OCI-LY7 (cell line): Measurements from ENCODE around the gene PRSS50. TPM values are rescaled to one million over a fixed set of nuclear protein-coding genes. Genes with fewer than 3 reads are reported as not detected.

ENCODE experiments used
- BruUV-seq: library from RNA; stranded (reverse); fragments of 400-500 nt; replicated peaks from 2 replicates; lab custom pipeline; 2021; lab: Mats Ljungman, UMichigan
- CTCF ChIA-PET: fragments of 300-600 bp; sonication (Branson Sonifier 250); formaldehyde crosslinking; loops from one replicate; lab custom pipeline; 2022; ENCODE audit warnings: antibody characterized with exemption; ENCODE audit not compliant: unreplicated experiment; lab: Charles Lee
- POLR2A ChIA-PET: fragments of 300-600 bp; sonication (Branson Sonifier 250); formaldehyde crosslinking; loops from one replicate; lab custom pipeline; 2022; ENCODE audit warnings: antibody characterized with exemption; lab: Charles Lee
- DNase-seq: peaks from one replicate; pipeline ENCODE4 v3.0.0-alpha.2; 2015; ENCODE audit warnings: low spot score
- H2AFZ ChIP-seq: fragments of 200-600 bp; sonication (generic), shearing (Covaris generic); 2 replicates; pipeline ENCODE4 v1.6.1; 2014; ENCODE audit warnings: mild to moderate bottlenecking, antibody characterized with exemption, low read length, moderate library complexity
- H3K27ac ChIP-seq: fragments of 200-600 bp; sonication (generic); 2 replicates; pipeline ENCODE4 v1.5.1; 2014; ENCODE audit warnings: mixed run types, low read depth, mild to moderate bottlenecking, moderate library complexity, low read length, inconsistent platforms; ENCODE audit not compliant: poor library complexity, severe bottlenecking
- H3K36me3 ChIP-seq: fragments of 200-600 bp; sonication (generic); 2 replicates; pipeline ENCODE4 v1.6.1; 2014; ENCODE audit warnings: mild to moderate bottlenecking, antibody characterized with exemption, low read length, moderate library complexity, mixed read lengths; ENCODE audit not compliant: insufficient read depth
- H3K4me1 ChIP-seq: fragments of 200-600 bp; sonication (generic); 2 replicates; pipeline ENCODE4 v1.5.1; 2014; ENCODE audit warnings: mild to moderate bottlenecking, low read length; ENCODE audit not compliant: insufficient read depth, poor library complexity, severe bottlenecking
- H3K4me2 ChIP-seq: fragments of 200-600 bp; sonication (generic); 2 replicates; pipeline ENCODE4 v1.6.1; 2014; ENCODE audit warnings: mild to moderate bottlenecking, low read length
- H3K4me3 ChIP-seq: fragments of 200-600 bp; sonication (generic); 2 replicates; pipeline ENCODE4 v1.5.1; 2014; ENCODE audit warnings: mild to moderate bottlenecking, low read depth, low read length; ENCODE audit not compliant: poor library complexity, severe bottlenecking
- H3K79me2 ChIP-seq: fragments of 200-600 bp; sonication (generic); 2 replicates; pipeline ENCODE4 v1.6.1; 2016; ENCODE audit warnings: low read depth, mild to moderate bottlenecking, low read length, moderate library complexity, mixed read lengths; ENCODE audit not compliant: insufficient read depth
- H3K9me2 ChIP-seq: fragments of 200-600 bp; sonication (generic); 2 replicates; pipeline ENCODE4 v1.6.1; 2016; ENCODE audit warnings: mild to moderate bottlenecking, low read length, mixed read lengths; ENCODE audit not compliant: insufficient read depth
- H3K9me3 ChIP-seq: fragments of 200-600 bp; sonication (generic); 2 replicates; pipeline ENCODE4 v1.6.1; 2014; ENCODE audit warnings: mild to moderate bottlenecking, mixed run types, low read length, mixed read lengths
- H4K20me1 ChIP-seq: fragments of 200-600 bp; sonication (generic); 2 replicates; pipeline ENCODE4 v1.6.1; 2014; ENCODE audit warnings: mild to moderate bottlenecking, antibody characterized with exemption, low read length, moderate library complexity, mixed read lengths; ENCODE audit not compliant: insufficient read depth
- CTCF ChIP-seq: fragments of 200-600 bp; sonication (generic); conservative IDR thresholded peaks from 2 replicates; pipeline ENCODE4 v1.5.1; 2014; ENCODE audit warnings: mild to moderate bottlenecking, antibody characterized with exemption, low read length, moderate library complexity, mixed read lengths
- EZH2phosphoT487 ChIP-seq: fragments of 200-600 bp; sonication (generic); IDR thresholded peaks from 2 replicates; pipeline ENCODE4 v1.6.1; 2018; ENCODE audit warnings: low read depth, borderline replicate concordance, mild to moderate bottlenecking, mixed run types, antibody characterized with exemption, low read length, moderate library complexity, mixed read lengths
- intact Hi-C: fragments of 100-400 bp; cut with micrococcal nuclease; formaldehyde crosslinking; loops from one replicate; pipeline ENCODE4 v1.10.0; 2022; ENCODE audit not compliant: unreplicated experiment
- small RNA-seq: library from RNA; depleted of rRNA; stranded (forward); fragments of <200 nt; gene quantifications from one replicate; pipeline ENCODE3, GENCODE V24; 2014
- total RNA-seq, 2 experiments: library from RNA; depleted of rRNA in 1 of 2; stranded (reverse); fragments of >200 nt in 1 of 2; shearing (Covaris generic) in 1 of 2; gene quantifications; 2 replicates each; pipeline ENCODE4 v1.2.3, GENCODE V29; 2014 to 2022

The PRSS50 gene
- total RNA-seq, 2 experiments from 2014 or later = not detected

GRCh38 chr3:46662771-46663551 lies 54.7 kb downstream of the PRSS50 start:
- POLR2A ChIA-PET = no interaction called here
- Histone ChIP-seq H4K20me1 (no peaks in the 10 kb centered on the region), H3K4me3 (no peak overlapping the region), H3K36me3 (no peaks in the 10 kb centered on the region), H3K4me2 (no peak overlapping the region), H2AFZ (no peak overlapping the region), H3K79me2 (no peaks in the 10 kb centered on the region), H3K9me3 (no peaks in the 10 kb centered on the region), H3K9me2 (no peaks in the 10 kb centered on the region), H3K27ac (no peak overlapping the region), H3K4me1 (peaks cover 5% of the 10 kb centered on the region)
- BruUV-seq = no TSS peak
- no peak for DNase-seq
- intact Hi-C loops = no loop called here
- no peak for TF ChIP-seq EZH2phosphoT487
- TF ChIP-seq CTCF = no peak
- CTCF ChIA-PET = interaction anchor here (0.6 kb wide), 1 partner anchor 29 kb away, joined by 3 read pairs; no protein-coding TSS in a partner anchor

Small RNA genes lying within 50 kb of the gene (small RNA-seq; reads per million reads assigned to genes)
- not detected for gene PRSS45

Other genes with a start within 250 kb of the PRSS50 start
- 1.3 and 1.4 TPM in 2 replicates for gene RTP3, start 219.9 kb downstream of the PRSS50 start, total RNA-seq (2014; rRNA removed; shearing (Covaris generic))
- 0.37 and 0.74 TPM in 2 replicates for gene RTP3, start 219.9 kb downstream of the PRSS50 start, total RNA-seq (2022)
- 2.0 and 2.4 TPM in 2 replicates for gene LRRC2, start 151.6 kb downstream of the PRSS50 start, total RNA-seq (2014; rRNA removed; shearing (Covaris generic))
- 1.9 and 2.2 TPM in 2 replicates for gene LRRC2, start 151.6 kb downstream of the PRSS50 start, total RNA-seq (2022)
- not detected in 2 replicates for gene FAM240A, start 105.3 kb downstream of the PRSS50 start, total RNA-seq (2014; rRNA removed; shearing (Covaris generic))
- gene FAM240A, start 105.3 kb downstream of the PRSS50 start, total RNA-seq (2022) = not detected in 2 replicates
- 0.15 and 0.28 TPM in 2 replicates for gene ALS2CL, start 24.2 kb downstream of the PRSS50 start, total RNA-seq (2014; rRNA removed; shearing (Covaris generic))
- gene ALS2CL, start 24.2 kb downstream of the PRSS50 start, total RNA-seq (2022) = 0.07 TPM in 1 of 2 replicates, not detected in the other
- gene TMIE, start 16.5 kb downstream of the PRSS50 start, total RNA-seq (2014; rRNA removed; shearing (Covaris generic)) = not detected in 2 replicates
- not detected in 2 replicates for gene TMIE, start 16.5 kb downstream of the PRSS50 start, total RNA-seq (2022)
- gene MYL3, start 145.6 kb upstream of the PRSS50 start, total RNA-seq (2014; rRNA removed; shearing (Covaris generic)) = not detected in 2 replicates
- not detected in 2 replicates for gene MYL3, start 145.6 kb upstream of the PRSS50 start, total RNA-seq (2022)
- gene PTH1R, start 159.9 kb upstream of the PRSS50 start, total RNA-seq (2014; rRNA removed; shearing (Covaris generic)) = not detected in 2 replicates
- gene PTH1R, start 159.9 kb upstream of the PRSS50 start, total RNA-seq (2022) = not detected in 2 replicates